ENCODE measurements around the gene RBM15.

RBM15 gene, protein sequence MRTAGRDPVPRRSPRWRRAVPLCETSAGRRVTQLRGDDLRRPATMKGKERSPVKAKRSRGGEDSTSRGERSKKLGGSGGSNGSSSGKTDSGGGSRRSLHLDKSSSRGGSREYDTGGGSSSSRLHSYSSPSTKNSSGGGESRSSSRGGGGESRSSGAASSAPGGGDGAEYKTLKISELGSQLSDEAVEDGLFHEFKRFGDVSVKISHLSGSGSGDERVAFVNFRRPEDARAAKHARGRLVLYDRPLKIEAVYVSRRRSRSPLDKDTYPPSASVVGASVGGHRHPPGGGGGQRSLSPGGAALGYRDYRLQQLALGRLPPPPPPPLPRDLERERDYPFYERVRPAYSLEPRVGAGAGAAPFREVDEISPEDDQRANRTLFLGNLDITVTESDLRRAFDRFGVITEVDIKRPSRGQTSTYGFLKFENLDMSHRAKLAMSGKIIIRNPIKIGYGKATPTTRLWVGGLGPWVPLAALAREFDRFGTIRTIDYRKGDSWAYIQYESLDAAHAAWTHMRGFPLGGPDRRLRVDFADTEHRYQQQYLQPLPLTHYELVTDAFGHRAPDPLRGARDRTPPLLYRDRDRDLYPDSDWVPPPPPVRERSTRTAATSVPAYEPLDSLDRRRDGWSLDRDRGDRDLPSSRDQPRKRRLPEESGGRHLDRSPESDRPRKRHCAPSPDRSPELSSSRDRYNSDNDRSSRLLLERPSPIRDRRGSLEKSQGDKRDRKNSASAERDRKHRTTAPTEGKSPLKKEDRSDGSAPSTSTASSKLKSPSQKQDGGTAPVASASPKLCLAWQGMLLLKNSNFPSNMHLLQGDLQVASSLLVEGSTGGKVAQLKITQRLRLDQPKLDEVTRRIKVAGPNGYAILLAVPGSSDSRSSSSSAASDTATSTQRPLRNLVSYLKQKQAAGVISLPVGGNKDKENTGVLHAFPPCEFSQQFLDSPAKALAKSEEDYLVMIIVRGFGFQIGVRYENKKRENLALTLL

DNA sequence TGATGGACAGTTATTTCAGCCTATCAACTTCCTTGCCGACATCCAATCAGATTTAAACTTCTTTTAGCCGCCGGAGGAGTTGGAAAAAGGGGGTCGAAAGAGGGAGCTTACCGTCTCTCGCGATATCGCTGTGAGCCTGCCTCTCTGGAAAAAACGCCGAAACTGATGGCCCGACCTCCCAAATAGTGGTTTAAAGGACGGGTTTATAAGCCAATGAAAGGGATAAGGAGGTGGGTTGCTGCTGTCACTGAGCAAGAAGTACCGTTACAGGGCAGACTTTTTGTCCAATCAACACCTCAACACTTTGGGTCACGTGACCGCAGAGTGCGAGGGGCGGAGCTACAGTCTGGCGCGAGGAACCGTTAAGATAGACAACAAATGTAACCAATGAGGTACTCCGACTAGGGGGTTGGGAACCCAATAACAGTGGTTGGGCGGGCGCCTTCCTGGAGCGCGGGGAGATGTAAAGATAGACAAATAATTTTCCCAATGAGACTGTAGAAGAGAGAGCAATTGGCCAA, at the start of gene RBM15:
RBM15 (plus strand) TSS at position 492 of the 521 bp plus-strand sequence; CDS start at position 521, 29 bp downstream.
- DNase-seq = peak; percentile 99 to 100

DNA sequence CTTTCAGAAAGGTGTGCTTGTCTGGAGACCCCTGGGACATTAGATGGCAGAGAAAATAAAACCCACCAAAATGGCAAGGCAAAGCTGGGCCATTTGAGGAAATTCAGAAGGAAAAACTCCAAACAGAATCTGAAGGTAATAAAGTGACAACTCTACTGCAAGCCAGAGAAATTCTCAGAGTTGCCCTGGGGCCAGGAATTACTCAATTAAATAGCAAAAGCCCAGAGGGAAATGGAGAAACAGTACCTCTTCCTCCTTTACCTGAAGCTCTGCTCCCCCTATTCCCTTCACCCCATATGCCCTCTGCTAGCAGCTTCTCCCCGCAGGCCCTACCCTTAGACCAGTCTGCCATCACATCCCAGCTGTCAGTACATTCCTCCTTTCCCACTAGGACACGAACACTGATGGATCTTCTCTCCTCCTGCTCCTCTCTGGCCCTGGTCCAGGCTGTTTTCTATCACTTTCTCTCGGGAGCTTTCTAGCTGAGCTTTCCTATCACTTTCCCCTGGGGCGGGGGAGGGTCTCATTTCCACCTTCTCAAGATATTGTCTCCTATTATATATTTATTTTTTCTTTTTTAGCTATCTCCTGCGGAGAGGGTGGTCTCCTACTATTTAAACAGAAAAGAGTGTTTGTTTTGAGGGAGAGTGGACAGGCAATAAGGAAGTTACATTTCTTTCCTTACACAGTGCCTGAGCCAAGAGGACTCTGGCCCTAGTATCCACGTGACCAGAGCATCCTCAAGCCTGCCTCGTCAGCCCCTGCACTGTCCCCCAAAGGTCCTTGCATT, 47.7 kb upstream of the RBM15 start:
- DNase-seq = no peak

DNA sequence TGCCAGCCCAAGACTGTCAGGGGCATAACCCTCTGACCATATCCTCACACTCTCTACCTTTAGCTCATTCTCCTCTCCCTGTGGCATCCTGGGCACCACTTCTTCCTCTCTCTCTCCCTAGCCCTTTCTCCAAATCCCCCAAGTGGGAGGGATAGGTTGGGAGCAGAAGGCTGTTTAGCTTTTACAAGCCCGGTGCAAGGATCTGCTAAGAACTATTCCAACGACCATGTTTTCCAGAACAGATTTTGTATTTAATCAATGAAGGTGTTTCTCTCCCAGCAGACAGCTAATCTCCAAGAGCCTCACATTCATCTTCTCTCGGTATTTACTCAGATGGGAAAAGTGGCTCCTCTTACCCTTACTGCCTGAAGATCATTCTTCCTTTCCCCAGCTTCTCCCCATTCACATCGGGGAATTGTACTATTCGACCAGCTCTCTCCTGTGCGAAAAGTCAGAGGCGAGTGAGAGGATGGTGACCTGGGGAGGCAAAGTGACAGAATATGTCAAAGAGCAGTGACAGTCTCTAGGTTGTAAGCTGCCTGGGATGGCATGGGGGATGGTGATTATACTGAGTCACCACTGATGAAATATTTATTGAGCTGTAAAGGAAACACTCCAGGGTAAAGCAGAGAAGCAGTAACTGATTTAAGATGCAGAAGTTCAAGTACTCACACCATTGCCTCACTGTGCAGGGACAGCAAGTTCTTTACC, 47.0 kb upstream of the RBM15 start:
- no peak for DNase-seq

DNA sequence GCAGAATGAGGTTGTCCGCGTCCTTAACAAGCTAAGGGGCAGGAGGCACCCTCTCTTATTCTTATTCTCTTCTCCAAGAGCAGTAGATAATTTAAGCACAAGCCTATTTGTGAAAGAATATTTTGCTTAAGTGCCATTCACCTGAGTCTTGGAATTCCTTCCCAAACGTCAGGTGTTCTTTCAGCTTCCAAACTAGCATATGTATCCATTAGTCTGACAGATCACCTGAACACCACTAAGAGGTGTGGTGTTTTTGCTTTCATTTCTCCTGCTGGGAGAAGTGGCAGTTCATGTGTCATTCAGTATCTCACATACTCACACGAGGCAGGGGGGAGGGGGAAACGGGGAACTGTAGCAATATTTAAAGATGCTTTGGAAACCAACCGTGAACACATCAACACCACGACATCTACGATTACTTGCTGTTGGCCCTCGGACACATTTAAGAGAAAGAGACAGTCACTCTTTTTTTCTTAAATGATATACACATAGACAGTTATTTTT, 45.5 kb upstream of the RBM15 start:
- DNase-seq = no peak

DNA sequence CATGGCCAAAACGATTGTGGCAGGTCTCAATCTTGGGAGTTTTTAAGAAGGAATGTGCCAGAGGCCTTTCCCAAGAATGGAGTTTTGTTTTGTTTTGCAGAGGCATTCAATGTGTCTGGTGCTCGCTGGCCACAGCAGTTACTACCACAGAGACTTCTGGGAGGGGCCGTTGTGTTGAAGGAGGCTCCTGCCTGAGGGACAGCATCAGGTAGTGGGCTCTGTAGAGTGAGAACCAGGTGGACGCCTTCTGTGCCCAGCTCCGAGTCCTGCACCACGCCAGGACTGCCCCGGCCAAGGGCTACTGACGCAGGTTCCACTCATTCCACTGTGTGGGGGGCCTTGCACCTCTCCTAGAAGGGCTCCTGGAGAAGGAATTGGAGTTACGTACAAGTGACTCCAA, 44.9 kb upstream of the RBM15 start:
- no peak for DNase-seq

DNA sequence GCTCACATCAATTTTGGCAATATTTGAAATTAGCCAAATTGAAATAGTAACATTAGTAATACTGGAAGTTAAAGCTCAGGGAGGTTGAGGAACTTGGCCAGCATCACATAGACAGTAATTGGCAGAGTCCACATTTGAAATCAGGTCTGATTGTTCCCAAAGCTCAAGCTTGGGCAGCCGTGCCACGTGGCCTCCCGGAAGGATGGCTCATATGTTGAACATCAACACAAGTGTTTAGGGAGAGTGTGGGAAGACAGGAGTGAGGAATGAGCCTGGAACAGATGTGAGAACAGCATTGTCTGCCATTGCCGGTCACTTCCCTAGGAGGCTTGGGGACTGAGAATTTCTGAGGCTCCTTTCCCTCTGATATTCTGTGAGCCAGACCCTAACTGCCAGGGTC, 40.2 kb upstream of the RBM15 start:
- DNase-seq = no peak

DNA sequence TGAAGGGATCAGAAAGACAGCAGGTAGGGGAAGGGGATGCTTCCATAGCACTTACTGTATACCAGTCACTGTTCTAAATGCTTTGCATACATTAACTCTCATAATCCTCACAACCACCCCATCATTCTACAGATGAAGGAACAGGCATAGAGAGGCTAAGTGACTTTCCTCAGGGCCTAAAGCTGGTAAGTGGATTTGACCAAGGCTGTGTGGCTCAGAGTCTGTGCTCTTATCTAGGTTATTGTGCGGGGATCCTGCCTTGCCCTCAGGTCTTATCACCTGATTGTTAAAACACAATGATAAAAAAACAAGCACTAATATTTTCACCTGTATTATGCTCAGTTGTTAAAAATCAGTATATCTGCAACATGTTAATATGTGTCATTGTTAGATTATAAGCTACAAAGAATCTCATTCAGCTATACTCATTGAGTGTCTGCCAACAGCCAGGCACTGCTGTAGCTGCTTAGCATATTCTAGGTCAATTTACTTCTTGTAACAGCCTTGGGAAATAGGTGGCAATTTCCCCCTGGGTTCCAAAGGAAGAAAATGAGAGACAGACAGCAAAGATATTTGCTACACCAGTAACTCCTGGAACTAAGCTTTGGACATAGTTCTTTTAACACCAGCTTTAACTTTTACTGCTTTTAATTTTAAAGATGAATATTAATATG, 38.6 kb upstream of the RBM15 start:
- no peak for DNase-seq

DNA sequence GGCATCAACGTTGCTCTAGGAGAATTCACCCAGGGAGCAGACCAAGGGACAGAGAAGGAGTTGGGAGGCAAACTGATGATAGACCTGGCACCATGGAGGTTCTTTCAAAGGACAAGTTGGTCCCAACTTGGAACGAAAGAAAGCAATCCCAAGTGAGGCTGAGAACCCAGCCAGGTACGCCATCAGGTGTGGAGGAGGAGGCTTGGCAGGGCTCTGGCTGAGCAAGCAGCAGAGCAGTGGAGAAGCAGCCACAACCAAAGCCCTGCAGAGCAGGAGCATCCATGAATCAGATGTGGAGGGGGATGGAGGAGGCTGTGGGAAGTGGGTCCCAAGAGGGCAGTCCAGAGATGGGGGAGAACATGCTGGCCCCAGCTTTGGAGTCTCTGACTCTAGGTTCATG, 36.3 kb upstream of the RBM15 start:
- no peak for DNase-seq

DNA sequence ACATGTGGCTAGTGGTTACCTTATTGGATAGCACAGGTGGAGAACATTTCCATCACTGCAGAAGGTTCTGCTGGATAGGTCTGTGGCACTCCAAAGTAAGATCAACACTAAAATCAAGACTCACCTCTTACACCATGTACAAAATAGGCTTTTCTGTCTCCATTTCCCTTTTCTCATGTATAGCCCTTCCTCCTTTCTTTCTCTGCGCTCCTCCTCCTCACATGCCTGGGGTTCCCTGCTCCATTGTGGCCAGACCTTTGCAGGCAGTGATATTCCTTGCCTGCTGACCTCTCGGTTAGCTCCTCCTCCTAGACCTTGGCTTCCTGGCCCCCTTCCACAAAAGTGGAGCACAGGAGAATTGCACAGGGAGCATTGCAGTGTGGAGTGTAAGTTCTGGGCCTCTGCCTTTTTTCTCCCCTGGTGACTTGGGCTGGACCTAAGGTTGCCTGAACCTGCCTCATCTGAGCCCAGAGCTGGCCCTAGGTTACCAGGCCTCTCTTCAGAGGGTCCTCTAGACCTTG, 33.2 kb upstream of the RBM15 start:
- DNase-seq = no peak

DNA sequence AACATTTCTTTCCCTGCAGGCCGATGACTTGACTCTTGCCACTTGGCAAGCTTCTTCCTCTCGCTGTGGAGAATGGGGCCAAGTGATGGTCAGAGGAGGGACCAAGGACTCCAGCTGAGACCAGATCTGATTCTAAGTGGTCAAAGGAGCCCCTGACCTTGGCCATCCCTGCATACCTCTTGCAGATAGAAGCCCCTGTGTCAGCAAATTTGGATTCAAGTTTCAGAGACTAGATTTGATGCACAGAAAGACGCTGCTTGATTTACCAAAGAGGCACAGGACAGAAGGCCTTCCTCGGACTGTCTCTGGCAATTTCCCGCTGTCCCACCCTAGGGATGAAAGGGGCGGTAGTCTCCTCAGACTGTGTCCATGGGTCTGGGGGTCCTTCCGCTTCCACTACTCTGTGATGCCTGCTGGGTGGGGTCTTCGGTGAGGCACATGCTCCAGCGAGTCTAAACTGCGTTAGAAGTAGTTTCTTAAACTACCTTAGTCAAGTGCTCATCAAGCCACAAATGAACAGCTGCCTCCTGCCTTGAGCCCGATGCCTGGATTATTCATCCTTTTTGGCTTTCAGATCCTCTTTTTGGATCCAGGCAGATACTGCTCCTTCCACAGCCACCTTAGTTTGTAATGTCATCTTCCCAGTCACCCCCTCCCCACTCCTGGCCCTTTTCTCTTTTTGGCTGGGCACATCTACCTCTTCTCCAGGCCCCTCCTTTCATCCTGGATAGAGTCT, 31.8 kb upstream of the RBM15 start:
- no peak for DNase-seq

DNA sequence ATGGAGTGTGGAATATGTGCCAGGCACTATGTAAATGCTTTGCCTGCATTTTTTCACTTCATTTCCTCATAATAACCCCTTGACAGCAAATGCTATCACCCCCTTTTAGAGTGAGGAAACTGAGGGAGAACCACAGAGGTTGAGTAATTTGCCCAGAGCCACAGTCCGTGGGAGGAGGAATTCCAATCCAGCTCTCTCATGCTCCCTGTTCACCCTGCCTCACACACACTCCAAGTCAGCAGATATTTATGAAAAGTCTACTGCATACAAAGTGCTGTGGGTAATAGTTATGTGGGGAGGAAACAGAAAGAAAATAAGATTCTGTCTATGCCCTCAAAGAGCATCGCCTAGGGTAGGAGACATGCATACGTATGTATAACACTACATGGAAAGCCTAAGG, 30.9 kb upstream of the RBM15 start:
- no peak for DNase-seq

DNA sequence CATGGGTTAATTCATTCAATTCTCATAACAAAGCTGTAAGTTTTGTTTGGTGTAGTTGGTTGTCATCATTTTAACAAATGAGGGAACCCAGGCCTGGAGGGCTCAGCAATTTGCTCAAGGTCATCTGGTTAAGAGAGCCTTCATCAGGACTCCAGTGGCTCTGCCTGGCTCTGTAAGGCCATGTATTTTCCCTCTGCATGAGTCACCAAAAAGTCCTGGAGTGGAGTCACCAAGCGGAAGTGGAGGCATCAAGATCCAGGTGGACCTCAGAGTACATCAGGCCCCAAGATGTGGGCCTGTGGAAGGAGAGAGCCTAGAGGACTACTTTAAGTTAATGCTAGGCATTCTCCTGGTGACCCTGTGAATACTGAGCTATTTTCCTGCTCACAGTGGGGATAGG, 30.0 kb upstream of the RBM15 start:
- DNase-seq = no peak

DNA sequence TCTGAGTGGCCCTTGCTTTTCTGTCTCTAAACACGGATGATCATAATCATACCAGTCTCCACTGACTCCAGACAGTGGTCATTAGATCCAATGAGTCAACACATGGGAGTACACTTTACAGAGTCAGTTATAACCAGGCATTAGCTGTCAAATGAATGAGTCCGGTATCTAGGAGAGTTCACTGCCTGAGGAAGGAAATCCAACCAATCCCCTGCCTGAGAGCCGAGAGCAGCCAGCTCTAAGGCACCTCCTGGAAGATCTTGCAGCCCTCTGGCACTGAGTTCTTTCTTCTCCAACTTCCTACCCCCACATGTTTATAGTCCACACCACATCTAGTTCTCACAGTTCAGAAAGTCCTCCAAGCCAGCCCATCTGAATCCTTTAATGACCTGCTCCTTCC, 29.4 kb upstream of the RBM15 start:
- DNase-seq = no peak

DNA sequence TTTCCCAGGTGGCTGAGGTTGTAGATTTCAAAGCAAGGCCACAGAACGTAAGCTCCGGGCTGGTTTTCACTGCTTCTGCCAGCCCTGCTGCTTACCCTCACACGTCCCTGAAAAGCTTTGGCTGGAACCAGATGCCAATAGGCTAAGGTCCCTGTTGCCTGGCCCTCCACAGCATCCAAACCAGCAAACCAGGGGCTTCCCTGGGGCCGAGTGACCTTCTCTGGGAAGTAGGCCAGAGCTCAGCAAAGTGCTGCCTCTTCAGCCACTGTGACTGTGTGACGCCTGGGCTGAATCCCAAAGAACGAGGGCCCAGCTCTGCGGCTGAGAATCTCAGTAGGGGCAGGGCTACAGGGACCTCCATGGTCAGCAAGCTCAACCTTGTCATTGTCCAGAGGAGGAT, 28.9 kb upstream of the RBM15 start:
- no peak for DNase-seq

DNA sequence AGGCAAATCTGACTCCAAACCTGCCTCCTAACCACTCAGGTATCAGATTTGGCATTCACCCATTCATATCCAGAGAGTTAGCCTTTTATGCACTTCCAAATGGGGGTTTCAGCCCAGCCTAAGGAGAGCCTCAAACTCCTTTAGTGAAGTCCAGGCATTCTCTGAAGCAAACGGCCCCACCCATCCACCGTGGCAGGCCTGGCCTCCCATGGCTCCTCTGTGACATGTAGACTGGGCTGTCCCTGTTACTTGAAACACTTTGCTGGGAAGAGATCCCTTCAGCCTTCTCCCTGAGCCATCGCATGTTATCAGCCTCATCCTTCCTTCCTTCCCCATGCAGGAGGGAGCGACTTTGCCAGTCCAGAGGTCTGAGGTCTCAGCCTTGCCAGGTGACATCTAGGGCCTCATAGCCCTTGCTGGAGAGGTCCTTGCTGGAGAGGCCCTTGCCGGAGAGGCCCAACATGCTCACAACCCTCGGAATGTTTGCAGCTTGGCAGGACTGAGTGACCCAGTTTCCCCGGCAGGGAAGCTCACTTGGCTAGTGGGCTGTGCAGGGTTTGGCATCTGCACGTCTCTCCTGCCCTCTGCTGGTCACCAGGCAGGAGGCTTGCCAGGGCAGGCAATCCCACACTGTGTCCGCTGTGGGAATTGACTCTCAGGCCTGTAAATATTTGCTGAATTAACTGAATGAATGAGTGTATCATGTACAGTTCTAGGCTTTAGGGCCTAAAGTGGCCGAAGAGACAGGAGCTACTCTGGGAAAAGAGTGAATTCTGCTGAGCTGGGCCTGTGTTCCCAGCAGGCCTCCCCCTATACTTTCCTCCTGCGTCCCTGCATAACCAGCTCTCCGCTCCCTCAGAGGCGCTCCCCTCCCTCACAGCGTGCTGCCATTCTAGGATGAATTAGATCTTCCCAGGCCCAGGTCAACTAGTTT, 26.7 kb upstream of the RBM15 start:
- peak; percentile 77 for DNase-seq

DNA sequence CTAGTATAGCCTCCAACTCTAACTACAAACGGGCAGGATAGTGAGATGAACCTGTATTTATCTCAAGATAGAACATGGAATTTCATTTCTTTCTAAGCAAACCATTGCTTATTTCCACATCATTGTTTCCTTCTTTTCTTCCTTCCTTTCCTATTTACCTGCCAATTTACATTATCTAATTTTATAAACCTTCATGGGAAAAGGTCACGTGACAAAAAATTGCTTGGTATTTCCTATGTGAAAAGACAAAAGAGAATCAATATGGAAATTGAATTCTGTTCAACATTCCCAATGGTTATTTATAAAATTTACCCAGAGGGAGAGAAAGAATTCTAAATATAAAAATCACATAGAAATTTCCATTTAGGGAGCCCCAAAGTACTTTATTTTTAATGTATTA, 22.4 kb upstream of the RBM15 start:
- no peak for DNase-seq

DNA sequence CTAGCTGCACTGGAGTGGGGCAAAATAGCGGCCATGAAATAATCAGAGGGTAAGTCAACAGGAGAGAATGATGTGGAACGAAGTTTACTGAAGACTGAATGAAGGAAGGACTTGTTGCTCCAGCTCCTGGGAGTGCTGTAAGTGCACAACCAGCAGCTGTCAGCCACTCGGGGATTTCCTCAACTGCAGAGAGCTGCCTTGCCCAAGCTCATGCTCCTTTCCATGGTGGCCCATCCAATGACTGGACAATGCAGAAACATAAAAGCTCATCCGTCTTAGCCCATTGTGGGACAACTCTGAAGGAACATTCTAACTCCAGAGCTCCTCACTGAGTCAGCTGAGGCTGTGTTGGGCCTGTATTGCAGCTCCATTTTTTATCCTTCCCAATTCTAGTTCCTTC, 21.1 kb upstream of the RBM15 start:
- no peak for DNase-seq

DNA sequence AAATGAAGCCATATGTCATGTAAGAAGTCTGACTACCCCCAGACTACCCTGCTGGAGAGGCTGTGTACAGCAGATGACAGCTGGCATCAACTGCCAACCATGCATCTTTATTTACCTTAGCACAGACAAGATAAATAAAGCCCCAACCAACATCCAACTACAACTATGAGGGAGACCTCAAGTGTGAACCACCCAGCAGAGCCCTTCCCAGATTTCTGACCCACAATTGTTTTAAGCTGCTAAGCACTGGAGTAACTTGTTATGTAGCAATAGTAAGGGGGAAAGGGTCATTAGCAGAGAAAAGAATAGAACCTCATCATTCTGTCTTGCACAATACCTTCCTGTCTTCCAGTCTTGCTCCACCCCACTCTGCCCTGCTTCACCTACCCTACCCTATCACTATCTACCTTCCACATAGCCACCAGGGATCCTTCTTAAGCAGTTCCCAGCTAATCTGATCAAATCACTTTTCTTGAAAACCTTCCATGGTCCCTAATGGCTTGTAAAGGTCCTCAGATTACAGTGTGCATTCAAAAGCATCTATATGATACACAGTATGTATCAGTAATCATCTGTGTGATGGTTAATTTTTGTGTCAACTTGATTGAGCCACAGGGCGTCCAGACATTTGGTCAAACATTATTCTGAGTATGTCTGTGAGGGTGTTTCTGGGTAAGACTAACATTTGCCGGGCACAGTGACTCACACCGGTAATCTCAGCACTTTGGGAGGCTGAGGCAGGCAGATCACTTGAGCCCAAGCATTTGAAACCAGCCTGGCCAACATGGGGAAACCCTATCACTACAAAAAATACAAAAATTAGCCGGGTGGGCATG, 19.6 kb upstream of the RBM15 start:
- no peak for DNase-seq
